Activated T-cell treated with anti-CD3 and anti-CD28 coated beads for 24 hours (primary cell): ENCODE results near the gene IL24.
"Not testable (repeated sequence)": the region's sequence is repeated elsewhere in the genome, so short reads cannot be mapped to it uniquely, and the experiment has no call there.

Experiments used
- DNase-seq: peaks from one replicate; pipeline ENCODE4 v3.0.0-alpha.2; 2020; ENCODE audit warnings: low read depth

IL24 gene, protein sequence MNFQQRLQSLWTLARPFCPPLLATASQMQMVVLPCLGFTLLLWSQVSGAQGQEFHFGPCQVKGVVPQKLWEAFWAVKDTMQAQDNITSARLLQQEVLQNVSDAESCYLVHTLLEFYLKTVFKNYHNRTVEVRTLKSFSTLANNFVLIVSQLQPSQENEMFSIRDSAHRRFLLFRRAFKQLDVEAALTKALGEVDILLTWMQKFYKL

DNA sequence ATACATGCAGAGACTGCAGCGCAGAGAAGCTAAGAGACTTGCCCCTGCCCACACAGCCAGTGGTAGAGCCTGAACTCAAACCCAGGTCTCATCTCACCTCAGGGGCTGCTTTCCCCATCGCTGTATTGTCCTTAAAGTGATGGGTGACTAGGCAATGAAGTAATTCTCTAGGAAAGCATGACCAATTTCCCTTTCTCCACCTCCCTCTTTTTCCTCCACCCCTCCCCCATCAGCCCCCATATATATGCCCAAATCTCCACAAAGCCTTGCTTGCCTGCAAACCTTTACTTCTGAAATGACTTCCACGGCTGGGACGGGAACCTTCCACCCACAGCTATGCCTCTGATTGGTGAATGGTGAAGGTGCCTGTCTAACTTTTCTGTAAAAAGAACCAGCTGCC is at the start of gene IL24:
IL24 (plus strand) TSS at position 269 of the 400 bp plus-strand sequence. CDS start 390 bp downstream, outside the sequence.
- peak; percentile 64 for DNase-seq

- DNase-seq, result no peak
Measured at GRCh38 chr1:206847946-206848345, 49.3 kb upstream of the IL24 start.

- no peak for DNase-seq
Measured at GRCh38 chr1:206850401-206850800, 46.8 kb upstream of the IL24 start.

GRCh38 chr1:206851341-206852010 is 45.8 kb upstream of the IL24 start:
- DNase-seq, result no peak

DNA sequence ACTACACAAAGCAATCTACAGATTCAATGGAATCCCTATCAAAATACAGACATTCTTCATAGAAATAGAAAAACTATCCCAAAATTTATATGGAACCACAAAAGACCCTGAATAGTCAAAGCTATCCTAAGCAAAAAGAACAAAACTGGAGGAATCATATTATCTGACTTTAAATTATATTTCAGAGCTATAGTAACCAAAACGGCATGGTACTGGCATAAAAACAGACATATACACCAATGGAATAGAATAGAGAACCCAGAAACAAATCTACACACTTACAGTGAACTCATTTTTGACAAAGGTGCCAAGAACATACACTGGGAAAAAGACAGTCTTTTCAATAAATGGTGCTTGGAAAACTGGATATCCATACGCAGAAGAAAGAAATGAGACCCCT is 44.6 kb upstream of the IL24 start:
- DNase-seq, result not testable (repeated sequence)

DNA sequence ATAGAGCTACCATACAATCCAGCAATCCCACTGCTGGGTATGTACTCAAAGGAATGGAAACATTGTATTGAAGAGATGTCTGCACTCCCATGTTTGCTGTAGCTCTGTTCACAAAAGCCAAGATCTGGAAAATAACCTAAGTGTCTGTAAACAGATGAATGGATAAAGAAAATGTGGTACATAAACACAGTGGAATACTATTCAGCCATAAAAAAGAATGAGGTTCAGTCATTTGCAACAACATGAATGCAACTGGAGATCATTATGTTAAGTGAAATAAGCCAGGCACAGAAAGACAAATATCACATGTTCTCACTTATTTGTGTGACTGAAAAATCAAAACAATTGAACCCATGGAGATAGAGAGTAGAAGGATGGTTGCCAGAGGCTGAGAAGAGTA is 43.5 kb upstream of the IL24 start:
- not testable (repeated sequence) for DNase-seq

- no peak for DNase-seq
Measured at GRCh38 chr1:206854401-206855129, 42.7 kb upstream of the IL24 start.

DNA sequence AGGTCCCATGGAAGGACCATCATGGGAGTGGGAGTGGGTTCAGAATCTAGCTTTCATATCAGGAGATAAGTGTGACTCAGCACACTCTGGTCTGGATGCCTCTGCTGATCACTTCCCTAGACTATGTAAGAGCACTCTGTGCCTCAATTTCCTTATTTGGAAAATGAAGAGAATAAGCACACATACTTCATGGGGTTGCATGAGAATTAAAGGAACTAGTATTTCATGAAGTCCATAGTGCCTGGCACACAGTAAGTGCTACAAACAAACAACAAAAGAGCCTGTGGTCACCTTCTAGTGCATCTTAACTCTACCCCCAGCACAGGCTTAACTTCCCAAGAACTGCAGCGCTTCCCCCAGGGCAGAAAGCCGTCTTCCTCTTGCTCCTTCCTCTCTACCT is 41.4 kb upstream of the IL24 start:
- no peak for DNase-seq

GRCh38 chr1:206856674-206857464 is 40.4 kb upstream of the IL24 start:
- DNase-seq, result no peak

DNA sequence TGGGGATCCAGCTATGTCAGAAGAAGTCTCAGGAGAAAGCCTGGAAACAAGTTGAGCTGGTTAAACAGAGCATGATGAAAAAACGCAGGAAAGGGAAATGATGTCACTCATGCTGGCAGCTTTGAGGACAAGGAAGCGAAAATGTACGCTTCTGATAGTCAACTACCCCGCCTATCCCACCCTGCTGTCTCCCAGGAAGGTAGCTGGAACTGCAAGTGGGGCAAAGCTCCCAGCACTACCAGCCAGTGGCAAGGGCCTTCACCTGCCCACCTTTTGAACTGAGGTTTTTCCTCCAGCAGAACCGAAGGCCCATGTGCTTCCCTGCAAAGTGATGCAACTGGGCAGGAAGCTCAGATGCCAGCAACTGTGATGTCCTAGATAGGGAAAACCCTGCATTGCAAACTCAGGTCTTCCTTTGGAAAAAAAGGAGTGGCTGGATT is 38.1 kb upstream of the IL24 start:
- no peak for DNase-seq

DNA sequence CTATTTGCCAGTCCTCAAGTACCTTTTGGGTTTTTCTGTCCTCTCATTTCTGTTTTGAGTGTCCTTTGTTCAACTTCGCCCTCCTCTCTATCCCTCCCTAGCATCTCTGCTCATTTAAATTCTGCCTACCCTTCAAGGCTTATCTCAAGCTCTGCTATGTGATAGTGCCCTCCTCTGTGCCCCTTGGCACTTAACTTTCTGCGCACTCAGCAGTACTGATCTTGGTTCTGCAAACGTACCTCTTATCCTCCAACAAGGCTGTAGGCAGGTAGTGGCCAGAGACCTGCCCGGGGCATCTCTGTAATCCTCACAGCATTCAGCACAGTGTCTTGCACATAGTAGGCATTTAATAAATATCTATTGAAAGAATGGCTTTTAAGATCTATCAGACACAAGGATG is 37.1 kb upstream of the IL24 start:
- DNase-seq, result no peak

GRCh38 chr1:206863266-206863665 is 34.0 kb upstream of the IL24 start:
- no peak for DNase-seq

DNA sequence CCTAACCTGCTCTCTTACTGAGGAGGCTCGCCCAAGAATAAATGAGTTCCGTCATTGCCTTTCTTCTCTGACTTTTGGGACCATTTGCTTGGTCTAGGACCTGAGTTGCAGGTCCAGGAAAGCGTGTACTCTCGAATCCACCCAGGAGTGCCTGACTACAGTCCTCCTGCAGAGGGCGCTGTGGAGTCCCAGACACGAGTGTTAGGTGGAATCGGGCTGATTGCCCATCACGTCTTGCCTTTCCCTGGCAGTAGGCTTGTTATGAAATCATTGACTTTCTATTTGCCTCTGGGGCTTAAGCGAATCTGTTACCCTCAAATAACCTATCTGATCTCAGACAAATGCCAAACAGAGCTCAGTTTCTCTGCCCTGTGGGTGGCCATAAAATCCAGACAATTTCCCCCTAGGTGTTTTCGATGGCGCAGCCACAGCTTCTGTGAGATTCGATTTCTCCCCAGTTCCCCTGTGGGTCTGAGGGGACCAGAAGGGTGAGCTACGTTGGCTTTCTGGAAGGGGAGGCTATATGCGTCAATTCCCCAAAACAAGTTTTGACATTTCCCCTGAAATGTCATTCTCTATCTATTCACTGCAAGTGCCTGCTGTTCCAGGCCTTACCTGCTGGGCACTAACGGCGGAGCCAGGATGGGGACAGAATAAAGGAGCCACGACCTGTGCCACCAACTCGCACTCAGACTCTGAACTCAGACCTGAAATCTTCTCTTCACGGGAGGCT is 32.1 kb upstream of the IL24 start, which contains the start of gene IL20:
IL20 (plus strand) TSS at position 685 of the 733 bp plus-strand sequence. CDS start 230 bp downstream, outside the sequence.
- peak; percentile 81 for DNase-seq

GRCh38 chr1:206866062-206866461 is 31.2 kb upstream of the IL24 start:
- no peak for DNase-seq

DNA sequence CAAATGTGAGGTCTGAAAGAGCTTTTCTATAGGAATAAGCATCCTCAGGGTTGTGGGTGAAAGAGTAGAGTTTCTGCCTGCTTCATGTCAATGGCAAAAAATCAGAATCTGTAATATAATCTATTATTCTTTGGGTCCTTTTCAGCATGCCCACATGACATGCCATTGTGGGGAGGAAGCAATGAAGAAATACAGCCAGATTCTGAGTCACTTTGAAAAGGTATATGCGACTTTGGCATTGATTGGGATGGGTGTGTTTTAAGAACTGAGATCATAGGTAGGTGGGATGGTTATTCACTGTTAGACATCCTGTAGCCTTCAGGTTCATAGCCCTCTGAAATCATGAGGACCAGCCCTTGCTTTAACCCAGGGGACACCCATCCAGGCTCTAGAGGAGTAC is 30.0 kb upstream of the IL24 start:
- DNase-seq, result no peak

DNA sequence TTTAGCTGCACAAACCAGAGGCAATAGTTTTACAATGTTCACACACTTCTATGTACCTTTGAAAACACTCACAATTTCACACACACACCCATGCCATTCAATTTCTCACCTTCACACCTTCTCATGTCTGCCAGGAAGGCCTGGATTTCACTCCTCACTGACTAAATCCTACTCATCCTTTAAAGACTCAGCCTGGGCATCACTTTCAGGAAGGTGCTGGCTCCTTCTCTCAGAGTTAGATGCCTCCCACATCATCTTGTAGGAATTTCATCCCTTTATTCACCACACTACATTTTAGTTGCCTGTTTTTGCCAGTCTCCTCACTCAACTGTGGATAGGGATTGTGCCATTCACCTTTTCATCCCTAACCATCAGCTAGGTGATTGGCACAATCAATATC is 29.5 kb upstream of the IL24 start:
- no peak for DNase-seq

DNA sequence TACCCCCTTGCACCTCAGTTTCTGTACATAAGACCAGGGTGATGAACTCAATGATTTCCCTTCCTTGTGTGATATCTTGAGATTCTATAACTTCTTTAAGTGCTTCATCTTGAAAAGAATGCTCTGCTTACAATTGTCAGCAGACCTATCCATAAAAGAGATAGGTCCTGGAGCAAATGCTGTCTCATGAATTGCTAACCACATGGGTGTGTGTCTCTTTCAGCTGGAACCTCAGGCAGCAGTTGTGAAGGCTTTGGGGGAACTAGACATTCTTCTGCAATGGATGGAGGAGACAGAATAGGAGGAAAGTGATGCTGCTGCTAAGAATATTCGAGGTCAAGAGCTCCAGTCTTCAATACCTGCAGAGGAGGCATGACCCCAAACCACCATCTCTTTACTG is 29.0 kb upstream of the IL24 start:
- no peak for DNase-seq

DNA sequence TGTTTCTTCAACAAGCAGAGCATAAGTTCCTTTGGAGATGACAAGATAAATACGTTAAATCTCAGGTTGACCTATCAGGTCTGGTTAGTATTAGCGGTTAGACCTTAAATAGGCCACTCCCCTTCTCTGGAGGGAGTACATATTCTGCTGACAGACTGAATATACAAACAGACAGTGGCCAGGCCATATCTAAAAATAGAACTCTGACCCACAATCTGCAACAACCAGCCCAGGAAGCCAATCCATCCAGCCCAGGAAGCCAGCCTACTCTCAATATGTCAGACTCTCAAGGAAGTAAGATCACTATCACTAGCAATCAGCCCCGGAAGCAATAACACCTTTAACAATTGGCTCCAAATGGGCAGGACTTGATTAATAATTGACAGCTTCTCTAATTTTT is 25.1 kb upstream of the IL24 start:
- DNase-seq, result no peak

GRCh38 chr1:206873603-206874188 is 23.5 kb upstream of the IL24 start:
- DNase-seq, result no peak

- DNase-seq, result no peak
Measured at GRCh38 chr1:206875752-206876377, 21.4 kb upstream of the IL24 start.

GRCh38 chr1:206878456-206878855 is 18.8 kb upstream of the IL24 start:
- DNase-seq, result no peak
